HL-60/S4 treated with phorbol 12-myristate 13-acetate at 8.2 ng/mL for 4 days and 3 days (cell line): ENCODE data around the gene WDR86.

ENCODE experiments used
- in situ Hi-C: fragments of 300-500 bp; cut with MboI; formaldehyde crosslinking; loops from 2 replicates; pipeline ENCODE4 v1.15.0; 2022; ENCODE audit warnings: low sequenced_read_pairs

WDR86 gene

GRCh38 chr7:151409667-151410404 lies at the start of gene WDR86:
WDR86 (minus strand) TSS chr7:151410038; CDS start chr7:151409589, 449 bp downstream.
- in situ Hi-C loops, result no loop called here

GRCh38 chr7:151457534-151457933 lies 47.7 kb upstream of the WDR86 start:
- in situ Hi-C loops, result no loop called here

GRCh38 chr7:151456782-151457181 lies 46.9 kb upstream of the WDR86 start:
- in situ Hi-C loops, result no loop called here

GRCh38 chr7:151456276-151456675 lies 46.4 kb upstream of the WDR86 start:
- in situ Hi-C loops, result no loop called here

GRCh38 chr7:151455690-151456089 lies 45.9 kb upstream of the WDR86 start:
- in situ Hi-C loops, result no loop called here

- in situ Hi-C loops, result no loop called here
Observed at GRCh38 chr7:151454932-151455530, 45.2 kb upstream of the WDR86 start.

- in situ Hi-C loops, result no loop called here
Observed at GRCh38 chr7:151454305-151454704, 44.5 kb upstream of the WDR86 start.

GRCh38 chr7:151453326-151453791 lies 43.5 kb upstream of the WDR86 start:
- in situ Hi-C loops, result no loop called here

GRCh38 chr7:151452680-151453325 lies 43.0 kb upstream of the WDR86 start:
- in situ Hi-C loops, result no loop called here

- in situ Hi-C loops, result no loop called here
Observed at GRCh38 chr7:151451626-151452571, 42.1 kb upstream of the WDR86 start.

- in situ Hi-C loops, result no loop called here
Observed at GRCh38 chr7:151451156-151451555, 41.3 kb upstream of the WDR86 start.

GRCh38 chr7:151449990-151450389 lies 40.2 kb upstream of the WDR86 start:
- in situ Hi-C loops, result loop anchor here (10.0 kb wide), 1 partner anchor 75 kb away; no protein-coding TSS in a partner anchor

GRCh38 chr7:151448261-151449252 lies 38.7 kb upstream of the WDR86 start:
- in situ Hi-C loops, result loop anchor here (10.0 kb wide), 1 partner anchor 74 kb away; no protein-coding TSS in a partner anchor

- in situ Hi-C loops, result loop anchor here (10.0 kb wide), 1 partner anchor 73 kb away; no protein-coding TSS in a partner anchor
Observed at GRCh38 chr7:151447901-151448260, 38.0 kb upstream of the WDR86 start.

- in situ Hi-C loops, result loop anchor here (10.0 kb wide), 1 partner anchor 73 kb away; no protein-coding TSS in a partner anchor
Observed at GRCh38 chr7:151447312-151447711, 37.5 kb upstream of the WDR86 start.

- in situ Hi-C loops, result loop anchor here (10.0 kb wide), 1 partner anchor 72 kb away; no protein-coding TSS in a partner anchor
Observed at GRCh38 chr7:151446412-151446811, 36.6 kb upstream of the WDR86 start.

- in situ Hi-C loops, result loop anchor here (10.0 kb wide), 1 partner anchor 70 kb away; no protein-coding TSS in a partner anchor
Observed at GRCh38 chr7:151444632-151445031, 34.8 kb upstream of the WDR86 start.

- in situ Hi-C loops, result loop anchor here (10.0 kb wide), 1 partner anchor 68 kb away; no protein-coding TSS in a partner anchor
Observed at GRCh38 chr7:151442776-151443496, 33.1 kb upstream of the WDR86 start.
